ENCODE results near the gene ARHGAP42.

ARHGAP42 gene

GRCh38 chr11:100789500-100789899 is 102.4 kb downstream of the ARHGAP42 start:
- Mint-ChIP-seq H3K4me3 (no peak overlapping the region), H3K27me3 (no peaks in the 10 kb centered on the region), H3K9me3 (peaks cover 3 to 5% of the 10 kb centered on the region in 2 donors), H3K36me3 (ENCODE audit: insufficient read depth) (no peaks in the 10 kb centered on the region), H3K27ac (no peak overlapping the region), H3K4me1 (ENCODE audit: low read depth in 2 of 2) (no peaks in the 10 kb centered on the region)
- no peak for DNase-seq
- ATAC-seq (replicated peaks): no peak

GRCh38 chr11:100790073-100790472 is 103.0 kb downstream of the ARHGAP42 start:
- Mint-ChIP-seq H3K27ac (no peak overlapping the region), H3K36me3 (ENCODE audit: insufficient read depth) (no peaks in the 10 kb centered on the region), H3K4me3 (no peak overlapping the region), H3K9me3 (peaks cover 3 to 5% of the 10 kb centered on the region in 2 donors), H3K4me1 (ENCODE audit: low read depth in 2 of 2) (no peaks in the 10 kb centered on the region), H3K27me3 (no peaks in the 10 kb centered on the region)
- DNase-seq: no peak
- ATAC-seq (replicated peaks): no peak

DNA sequence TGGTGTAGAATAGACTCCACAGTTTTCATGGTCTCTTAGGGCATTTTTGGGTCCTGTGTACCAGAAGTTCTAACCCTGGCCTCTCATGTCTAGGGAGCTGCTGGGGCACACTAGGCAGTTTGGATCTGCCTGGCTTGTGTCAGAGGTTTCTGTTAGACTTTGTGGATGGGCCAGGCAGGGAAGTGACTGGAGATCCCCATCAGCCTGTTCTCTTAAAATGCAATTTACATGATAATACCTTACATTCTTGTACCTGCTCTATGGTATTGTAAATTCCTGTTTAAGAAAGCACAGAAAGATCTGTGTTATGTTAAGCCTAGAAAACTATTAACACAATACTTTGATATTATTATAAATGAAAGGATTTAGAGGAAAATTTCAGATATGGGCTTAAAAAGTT is 104.0 kb downstream of the ARHGAP42 start:
- Mint-ChIP-seq H3K4me3 (no peak overlapping the region), H3K27ac (no peak overlapping the region), H3K9me3 (peaks cover 5% of the 10 kb centered on the region in 2 donors), H3K36me3 (ENCODE audit: insufficient read depth) (no peaks in the 10 kb centered on the region), H3K27me3 (no peaks in the 10 kb centered on the region), H3K4me1 (ENCODE audit: low read depth in 2 of 2) (no peaks in the 10 kb centered on the region)
- DNase-seq (no peak), ATAC-seq (replicated peaks) (no peak)

DNA sequence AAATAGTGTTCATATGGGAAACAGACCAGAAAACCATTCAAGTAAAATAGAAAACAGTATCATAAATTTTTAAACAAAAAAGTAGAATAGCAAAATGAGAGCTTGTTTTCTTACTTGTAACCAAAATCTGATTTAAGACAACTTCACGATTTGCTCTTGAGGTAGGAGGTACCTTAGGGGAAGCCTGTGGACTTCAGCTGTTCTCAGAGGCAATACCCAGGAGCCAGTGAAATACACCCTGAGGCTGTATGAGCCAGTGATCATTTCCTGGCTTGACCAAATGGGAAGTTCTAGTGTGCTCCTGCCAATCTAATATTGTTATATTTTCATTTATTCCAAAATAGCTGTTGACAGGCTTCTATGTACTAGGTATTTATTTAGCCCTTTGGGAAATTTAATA is 104.8 kb downstream of the ARHGAP42 start:
- ATAC-seq (replicated peaks): no peak
- no peaks in the 10 kb centered on the region for H3K27me3 Mint-ChIP-seq
- DNase-seq: no peak

DNA sequence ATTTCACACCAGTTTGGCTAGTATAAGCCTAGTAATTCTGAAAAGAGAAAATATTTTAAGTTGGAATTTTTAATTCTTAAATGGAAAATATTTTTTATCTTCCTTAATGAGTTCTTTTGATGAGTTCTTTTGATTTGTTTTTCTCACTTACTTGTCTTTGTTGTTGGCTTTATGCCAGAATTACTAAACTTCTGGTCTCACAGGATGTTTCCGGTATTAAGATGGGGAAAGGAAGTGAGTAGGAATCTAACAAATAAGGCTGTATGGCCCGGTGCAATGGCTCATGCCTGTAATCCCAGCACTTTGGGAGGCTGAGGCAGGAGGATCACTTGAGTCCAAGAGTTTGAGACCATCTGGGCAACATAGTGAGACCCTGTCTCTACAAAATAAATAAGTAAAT is 106.4 kb downstream of the ARHGAP42 start:
- H3K4me3 Mint-ChIP-seq: no peak overlapping the region
- H3K27me3 Mint-ChIP-seq: no peaks in the 10 kb centered on the region
- peaks cover 0 to 3% of the 10 kb centered on the region in 2 donors for H3K9me3 Mint-ChIP-seq
- DNase-seq (no peak), ATAC-seq (replicated peaks) (no peak)
- no peaks in the 10 kb centered on the region for H3K4me1 Mint-ChIP-seq (ENCODE audit: low read depth in 2 of 2)
- H3K27ac Mint-ChIP-seq: no peak overlapping the region
- H3K36me3 Mint-ChIP-seq (ENCODE audit: insufficient read depth): no peaks in the 10 kb centered on the region

More for the DNA sequence above, 104.8 kb downstream of the ARHGAP42 start:
- peaks cover 5% of the 10 kb centered on the region in 2 donors for H3K9me3 Mint-ChIP-seq
- no peaks in the 10 kb centered on the region for H3K4me1 Mint-ChIP-seq (ENCODE audit: low read depth in 2 of 2)
- H3K4me3 Mint-ChIP-seq: no peak overlapping the region
- H3K36me3 Mint-ChIP-seq (ENCODE audit: insufficient read depth): no peaks in the 10 kb centered on the region
- H3K27ac Mint-ChIP-seq: no peak overlapping the region

GRCh38 chr11:100794446-100794845 is 107.4 kb downstream of the ARHGAP42 start:
- no peak for ATAC-seq (replicated peaks)
- no peak overlapping the region for H3K4me3 Mint-ChIP-seq
- no peaks in the 10 kb centered on the region for H3K27me3 Mint-ChIP-seq
- H3K27ac Mint-ChIP-seq: no peak overlapping the region
- H3K4me1 Mint-ChIP-seq (ENCODE audit: low read depth in 2 of 2): no peaks in the 10 kb centered on the region
- H3K36me3 Mint-ChIP-seq (ENCODE audit: insufficient read depth): no peaks in the 10 kb centered on the region
- H3K9me3 Mint-ChIP-seq: peaks cover 0 to 3% of the 10 kb centered on the region in 2 donors
- DNase-seq: no peak

- Mint-ChIP-seq H3K27ac (no peak overlapping the region), H3K27me3 (no peaks in the 10 kb centered on the region), H3K4me3 (no peak overlapping the region), H3K36me3 (ENCODE audit: insufficient read depth) (no peaks in the 10 kb centered on the region), H3K9me3 (peaks cover 5 to 6% of the 10 kb centered on the region in 2 donors), H3K4me1 (ENCODE audit: low read depth in 2 of 2) (no peaks in the 10 kb centered on the region)
- no peak for DNase-seq
- ATAC-seq (replicated peaks): no peak
Observed at GRCh38 chr11:100799445-100799844, 112.4 kb downstream of the ARHGAP42 start.

DNA sequence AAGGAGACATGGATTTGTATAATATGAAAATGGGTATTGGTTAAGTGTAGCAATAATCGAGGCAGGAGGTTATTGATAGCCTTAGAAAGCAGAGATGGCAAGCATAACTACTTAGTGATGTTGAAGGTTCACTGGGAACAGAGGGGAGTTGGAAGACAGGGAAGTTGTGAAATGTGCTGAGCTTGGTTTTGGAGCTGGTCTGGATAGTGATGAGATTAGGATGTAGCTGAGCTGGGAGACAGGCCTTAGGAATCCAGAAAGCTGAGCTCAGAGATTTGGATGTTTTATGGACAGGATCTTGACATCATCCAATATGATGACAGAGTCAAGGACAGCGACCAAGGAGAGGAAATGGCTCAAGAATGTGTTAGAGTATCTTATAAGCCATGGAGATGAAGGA is 113.1 kb downstream of the ARHGAP42 start:
- DNase-seq: no peak
- Mint-ChIP-seq H3K4me3 (no peak overlapping the region), H3K4me1 (ENCODE audit: low read depth in 2 of 2) (no peaks in the 10 kb centered on the region), H3K27me3 (no peaks in the 10 kb centered on the region), H3K9me3 (peaks cover 5 to 6% of the 10 kb centered on the region in 2 donors), H3K27ac (no peak overlapping the region), H3K36me3 (ENCODE audit: insufficient read depth) (no peaks in the 10 kb centered on the region)
- ATAC-seq (replicated peaks): no peak

- ATAC-seq (replicated peaks) (no peak), DNase-seq (no peak)
- Mint-ChIP-seq H3K4me1 (ENCODE audit: low read depth in 2 of 2) (no peaks in the 10 kb centered on the region), H3K27me3 (no peaks in the 10 kb centered on the region), H3K27ac (no peak overlapping the region), H3K9me3 (peaks cover 3 to 6% of the 10 kb centered on the region in 2 donors), H3K36me3 (ENCODE audit: insufficient read depth) (no peaks in the 10 kb centered on the region), H3K4me3 (no peak overlapping the region)
Observed at GRCh38 chr11:100801225-100801999, 114.3 kb downstream of the ARHGAP42 start.

DNA sequence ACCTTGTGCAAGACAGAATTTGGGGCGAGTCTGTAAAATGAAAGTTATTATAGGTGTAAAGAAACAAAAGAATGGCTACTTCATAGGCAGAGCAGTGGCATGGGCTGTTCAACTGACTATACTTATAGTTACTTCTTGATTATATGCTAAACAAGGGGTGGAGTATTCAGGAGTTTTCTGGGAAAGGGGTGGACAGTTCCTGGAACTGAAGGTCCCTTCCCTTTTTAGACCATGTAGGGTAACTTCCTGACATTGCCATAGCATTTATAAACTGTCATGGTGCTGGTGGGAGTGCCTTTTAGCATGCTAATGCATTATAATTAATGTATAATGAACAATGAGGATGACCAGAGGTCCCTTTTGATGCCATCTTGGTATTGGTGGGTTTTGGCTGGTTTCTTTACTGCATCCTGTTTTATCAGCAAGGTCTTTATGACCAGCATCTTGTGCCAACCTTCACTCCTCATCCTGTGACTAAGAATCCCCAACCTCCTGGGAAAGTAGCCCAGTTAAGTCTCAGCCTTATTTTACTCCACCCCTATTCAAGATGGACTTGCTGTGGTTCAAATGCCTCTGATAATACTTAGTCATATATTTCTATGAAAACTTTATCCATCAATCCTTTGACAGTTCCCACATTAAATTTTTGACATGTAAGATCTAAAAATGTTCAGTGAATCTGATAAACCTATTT is 118.6 kb downstream of the ARHGAP42 start:
- ATAC-seq (replicated peaks): no peak
- no peak for DNase-seq
- Mint-ChIP-seq H3K9me3 (peaks cover 3 to 6% of the 10 kb centered on the region in 2 donors), H3K4me3 (no peak overlapping the region), H3K36me3 (ENCODE audit: insufficient read depth) (no peaks in the 10 kb centered on the region), H3K27ac (no peak overlapping the region), H3K4me1 (ENCODE audit: low read depth in 2 of 2) (no peaks in the 10 kb centered on the region), H3K27me3 (no peaks in the 10 kb centered on the region)

DNA sequence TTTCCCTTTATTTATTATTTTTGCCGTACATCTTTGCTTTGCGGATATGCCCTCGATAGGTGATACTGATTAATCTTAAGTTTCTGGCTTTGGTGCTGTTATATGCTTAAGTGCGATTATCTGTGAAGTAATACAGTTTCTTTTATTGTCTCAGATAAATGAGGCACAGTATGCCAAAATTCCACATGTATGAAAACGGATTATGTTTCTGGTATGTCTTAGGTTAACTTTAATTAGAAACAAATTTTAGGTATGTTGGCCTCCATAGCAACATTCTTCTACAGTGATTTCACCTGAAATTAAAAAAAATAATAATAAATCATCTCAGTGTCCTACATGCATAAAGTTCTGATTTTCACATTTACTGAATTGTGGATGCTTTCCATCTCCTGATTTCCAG is 119.2 kb downstream of the ARHGAP42 start:
- H3K4me3 Mint-ChIP-seq: no peak overlapping the region
- no peaks in the 10 kb centered on the region for H3K4me1 Mint-ChIP-seq (ENCODE audit: low read depth in 2 of 2)
- no peak overlapping the region for H3K27ac Mint-ChIP-seq
- H3K27me3 Mint-ChIP-seq: no peaks in the 10 kb centered on the region
- ATAC-seq (replicated peaks) (no peak), DNase-seq (no peak)
- peaks cover 3 to 6% of the 10 kb centered on the region in 2 donors for H3K9me3 Mint-ChIP-seq
- no peaks in the 10 kb centered on the region for H3K36me3 Mint-ChIP-seq (ENCODE audit: insufficient read depth)

- H3K36me3 Mint-ChIP-seq (ENCODE audit: insufficient read depth): no peaks in the 10 kb centered on the region
- no peaks in the 10 kb centered on the region for H3K27me3 Mint-ChIP-seq
- peaks cover 5 to 12% of the 10 kb centered on the region in 2 donors for H3K9me3 Mint-ChIP-seq
- ATAC-seq (replicated peaks) (no peak), DNase-seq (no peak)
- H3K4me3 Mint-ChIP-seq: no peak overlapping the region
- H3K4me1 Mint-ChIP-seq (ENCODE audit: low read depth in 2 of 2): no peaks in the 10 kb centered on the region
- no peak overlapping the region for H3K27ac Mint-ChIP-seq
Observed at GRCh38 chr11:100808904-100809491, 121.9 kb downstream of the ARHGAP42 start.

- no peak overlapping the region for H3K27ac Mint-ChIP-seq
- no peaks in the 10 kb centered on the region for H3K27me3 Mint-ChIP-seq
- H3K4me1 Mint-ChIP-seq (ENCODE audit: low read depth in 2 of 2): no peaks in the 10 kb centered on the region
- no peak for ATAC-seq (replicated peaks)
- no peaks in the 10 kb centered on the region for H3K36me3 Mint-ChIP-seq (ENCODE audit: insufficient read depth)
- DNase-seq: no peak
- no peak overlapping the region for H3K4me3 Mint-ChIP-seq
- peaks cover 5 to 12% of the 10 kb centered on the region in 2 donors for H3K9me3 Mint-ChIP-seq
Observed at GRCh38 chr11:100810146-100810545, 123.1 kb downstream of the ARHGAP42 start.

DNA sequence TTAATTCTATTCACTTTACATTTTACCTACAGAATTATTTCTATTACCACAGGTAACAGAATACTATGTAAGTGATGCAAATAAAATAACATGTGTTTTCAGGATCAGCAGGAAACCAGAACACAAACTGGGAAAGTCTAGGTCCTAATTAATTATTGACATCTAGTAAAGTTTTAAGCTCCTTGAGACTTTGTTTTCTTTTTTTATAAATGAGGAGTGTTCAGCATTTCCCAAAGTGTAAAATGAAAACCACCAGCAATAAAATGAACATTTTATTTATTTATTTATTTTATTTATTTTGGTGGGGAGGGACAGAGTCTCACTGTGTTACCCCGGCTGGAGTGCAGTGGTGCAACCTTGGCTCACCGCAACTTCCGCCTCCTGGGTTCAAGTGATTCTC is 123.6 kb downstream of the ARHGAP42 start:
- DNase-seq (no peak), ATAC-seq (replicated peaks) (no peak)
- no peak overlapping the region for H3K4me3 Mint-ChIP-seq
- H3K4me1 Mint-ChIP-seq (ENCODE audit: low read depth in 2 of 2): no peaks in the 10 kb centered on the region
- H3K36me3 Mint-ChIP-seq (ENCODE audit: insufficient read depth): no peaks in the 10 kb centered on the region
- H3K27me3 Mint-ChIP-seq: no peaks in the 10 kb centered on the region
- H3K9me3 Mint-ChIP-seq: peaks cover 5 to 12% of the 10 kb centered on the region in 2 donors
- no peak overlapping the region for H3K27ac Mint-ChIP-seq
